Panc1 (cell line): ENCODE measurements around the gene CRELD2. TPM values are rescaled to one million over a fixed set of nuclear protein-coding genes. Genes with fewer than 3 reads are reported as not detected.

Experiments used
- ATAC-seq: fragments of 200-7000 bp; cut with Tn5 transposase; 2 replicates; pipeline ENCODE4 v1.9.1; 2020; ENCODE audit warnings: mild to moderate bottlenecking, moderate library complexity
- BruUV-seq: library from RNA; stranded (reverse); fragments of 400-500 nt; replicated peaks from 2 replicates; lab custom pipeline; 2021; lab: Mats Ljungman, UMichigan
- CTCF ChIA-PET: fragments of 300-600 bp; sonication (Branson Sonifier 250); formaldehyde crosslinking; loops from one replicate; lab custom pipeline; 2022; ENCODE audit warnings: antibody characterized with exemption; lab: Charles Lee
- POLR2A ChIA-PET: fragments of 300-600 bp; sonication (Branson Sonifier 250); formaldehyde crosslinking; loops from one replicate; lab custom pipeline; 2022; ENCODE audit warnings: antibody characterized with exemption; lab: Charles Lee
- DNase-seq: peaks from one replicate; pipeline ENCODE4 v3.0.0-alpha.2; 2010; ENCODE audit warnings: low read depth, low spot score
- H3K27ac ChIP-seq: 2 replicates; pipeline ENCODE4 v1.5.1; 2011; ENCODE audit warnings: mild to moderate bottlenecking, low read length, inconsistent platforms
- H3K27me3 ChIP-seq: fragments of 200-500 bp; sonication (Bioruptor generic); 2 replicates; pipeline ENCODE4 v1.6.0; 2014; ENCODE audit warnings: low read length, inconsistent platforms; ENCODE audit not compliant: control insufficient read depth, insufficient read depth
- H3K36me3 ChIP-seq: fragments of 200-500 bp; sonication (Bioruptor generic); 2 replicates; pipeline ENCODE4 v1.5.1; 2014; ENCODE audit warnings: inconsistent platforms, mild to moderate bottlenecking, low read length, moderate library complexity; ENCODE audit not compliant: control insufficient read depth, insufficient read depth
- H3K4me1 ChIP-seq: 2 replicates; pipeline ENCODE4 v1.5.1; 2011; ENCODE audit warnings: inconsistent platforms, mild to moderate bottlenecking, low read length, moderate library complexity; ENCODE audit not compliant: control insufficient read depth, insufficient read depth
- H3K4me3 ChIP-seq, 2 experiments: 2 replicates each; pipeline ENCODE4 v1.5.1; 2011 to 2012; ENCODE audit warnings: low read depth in 2 of 2, low read length in 2 of 2, mild to moderate bottlenecking in 2 of 2, inconsistent platforms in 1 of 2, moderate library complexity in 1 of 2
- H3K9me3 ChIP-seq: fragments of 200-500 bp; sonication (Bioruptor generic); 2 replicates; pipeline ENCODE4 v1.5.1; 2014; ENCODE audit warnings: low read depth, mild to moderate bottlenecking, inconsistent platforms, low read length, moderate library complexity; ENCODE audit not compliant: control insufficient read depth, insufficient read depth
- POLR2AphosphoS5 ChIP-seq: IDR thresholded peaks from 2 replicates; pipeline ENCODE4 v1.6.1; 2012; ENCODE audit warnings: mild to moderate bottlenecking, low read depth, low read length, moderate library complexity
- SIN3A ChIP-seq: IDR thresholded peaks from 2 replicates; pipeline ENCODE4 v1.6.1; 2012; ENCODE audit warnings: low read depth, mild to moderate bottlenecking, low read length, moderate library complexity, borderline replicate concordance; ENCODE audit not compliant: insufficient read depth
- TCF7L2 ChIP-seq: IDR thresholded peaks from 2 replicates; pipeline ENCODE4 v1.6.1; 2011; ENCODE audit warnings: mild to moderate bottlenecking, low read depth, low read length, inconsistent platforms
- in situ Hi-C: cut with HindIII; loops from 2 replicates; pipeline ENCODE4 v1.10.0; 2016; ENCODE audit warnings: low sequenced_read_pairs, low pct_unique_long_range_greater_than_20kb
- intact Hi-C: fragments of 100-400 bp; cut with micrococcal nuclease; formaldehyde crosslinking; loops from one replicate; pipeline ENCODE4 v1.10.0; 2022; ENCODE audit not compliant: unreplicated experiment
- total RNA-seq: library from RNA; stranded (reverse); gene quantifications from one replicate; pipeline ENCODE4 v1.2.1, GENCODE V29; 2021; ENCODE audit not compliant: unreplicated experiment
- TF ChIP-seq, protein P1 (sequence below), 2 experiments: IDR thresholded peaks; 2 replicates each; pipeline ENCODE4 v1.6.1; 2011 to 2012; ENCODE audit warnings: low read depth in 2 of 2, control low read depth in 1 of 2, low read length in 1 of 2, mild to moderate bottlenecking in 1 of 2, moderate library complexity in 1 of 2; ENCODE audit not compliant: insufficient read depth in 1 of 2
- TF ChIP-seq, protein P2 (sequence below): fragments of 450-650 bp; IDR thresholded peaks from 2 replicates; pipeline ENCODE4 v1.5.1; 2017; ENCODE audit warnings: mild to moderate bottlenecking

Gene CRELD2
- total RNA-seq, 1 experiment from 2014 or later = 59.7 TPM

DNA sequence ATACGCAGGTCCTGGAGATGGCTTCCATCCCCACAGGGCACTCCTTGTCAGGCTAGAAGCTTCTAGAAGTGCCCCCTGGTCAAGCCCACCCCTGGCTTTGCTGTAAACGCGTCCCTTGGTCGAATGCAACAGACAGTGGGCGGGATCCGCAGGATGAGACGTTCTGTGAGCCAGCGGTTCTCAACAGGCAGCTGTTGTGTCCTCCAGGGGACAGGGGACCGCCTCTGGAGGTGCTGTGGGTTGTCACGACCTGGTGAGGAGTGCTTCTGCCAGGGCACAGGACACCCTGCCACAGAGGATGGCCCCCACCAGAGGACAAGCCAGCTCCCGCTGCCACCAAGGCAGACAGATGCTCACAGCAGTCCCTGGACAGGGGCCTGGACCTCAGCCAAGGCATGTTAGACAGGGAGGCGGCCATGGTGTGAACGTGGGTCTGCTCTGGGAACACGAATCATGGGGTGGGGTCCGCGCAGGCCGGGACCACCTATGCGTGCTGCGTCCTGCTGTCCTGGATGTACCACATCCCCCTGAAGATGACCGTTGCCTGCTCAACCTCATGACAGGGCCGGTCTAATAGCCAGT, 11.7 kb downstream of the CRELD2 start:
- DNase-seq (no peak), ATAC-seq (no peak)
- no peaks in the 10 kb centered on the region for H3K36me3 ChIP-seq
- H3K4me3 ChIP-seq = peak overlapping the region in 1 of 2 experiments; percentile 35; a peak in 2 of 4 replicates
- H3K4me1 ChIP-seq = peaks cover 32% of the 10 kb centered on the region
- in situ Hi-C loops (no loop called here), intact Hi-C loops (loop anchor here (5.0 kb wide), 1 partner anchor 97 kb away; no protein-coding TSS in a partner anchor)
- no peaks in the 10 kb centered on the region for H3K27me3 ChIP-seq
- no TSS peak for BruUV-seq
- ChIA-PET CTCF (interaction anchor here (0.6 to 1.8 kb wide), 4 partner anchors 74 to 639 kb away, joined by 3 to 16 read pairs (median 4); no protein-coding TSS in a partner anchor), POLR2A (interaction anchor here (0.5 to 1.4 kb wide), 2 partner anchors 16 to 36 kb away, joined by 3 read pairs; no protein-coding TSS in a partner anchor)
- H3K9me3 ChIP-seq = no peaks in the 10 kb centered on the region
- no peak overlapping the region for H3K27ac ChIP-seq
- TF ChIP-seq TCF7L2 = no peak
- TF ChIP-seq, protein P1, sequence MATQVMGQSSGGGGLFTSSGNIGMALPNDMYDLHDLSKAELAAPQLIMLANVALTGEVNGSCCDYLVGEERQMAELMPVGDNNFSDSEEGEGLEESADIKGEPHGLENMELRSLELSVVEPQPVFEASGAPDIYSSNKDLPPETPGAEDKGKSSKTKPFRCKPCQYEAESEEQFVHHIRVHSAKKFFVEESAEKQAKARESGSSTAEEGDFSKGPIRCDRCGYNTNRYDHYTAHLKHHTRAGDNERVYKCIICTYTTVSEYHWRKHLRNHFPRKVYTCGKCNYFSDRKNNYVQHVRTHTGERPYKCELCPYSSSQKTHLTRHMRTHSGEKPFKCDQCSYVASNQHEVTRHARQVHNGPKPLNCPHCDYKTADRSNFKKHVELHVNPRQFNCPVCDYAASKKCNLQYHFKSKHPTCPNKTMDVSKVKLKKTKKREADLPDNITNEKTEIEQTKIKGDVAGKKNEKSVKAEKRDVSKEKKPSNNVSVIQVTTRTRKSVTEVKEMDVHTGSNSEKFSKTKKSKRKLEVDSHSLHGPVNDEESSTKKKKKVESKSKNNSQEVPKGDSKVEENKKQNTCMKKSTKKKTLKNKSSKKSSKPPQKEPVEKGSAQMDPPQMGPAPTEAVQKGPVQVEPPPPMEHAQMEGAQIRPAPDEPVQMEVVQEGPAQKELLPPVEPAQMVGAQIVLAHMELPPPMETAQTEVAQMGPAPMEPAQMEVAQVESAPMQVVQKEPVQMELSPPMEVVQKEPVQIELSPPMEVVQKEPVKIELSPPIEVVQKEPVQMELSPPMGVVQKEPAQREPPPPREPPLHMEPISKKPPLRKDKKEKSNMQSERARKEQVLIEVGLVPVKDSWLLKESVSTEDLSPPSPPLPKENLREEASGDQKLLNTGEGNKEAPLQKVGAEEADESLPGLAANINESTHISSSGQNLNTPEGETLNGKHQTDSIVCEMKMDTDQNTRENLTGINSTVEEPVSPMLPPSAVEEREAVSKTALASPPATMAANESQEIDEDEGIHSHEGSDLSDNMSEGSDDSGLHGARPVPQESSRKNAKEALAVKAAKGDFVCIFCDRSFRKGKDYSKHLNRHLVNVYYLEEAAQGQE (IDR thresholded peaks at IDR 0.05; ENCODE audit: insufficient read depth in 1 of 2, low read depth in 2 of 2, low read length in 1 of 2) = 0 out of 4 replicates have a peak, but pooled peaks of 1 of the 2 experiments have one; percentile 54
- TF ChIP-seq, protein P2, sequence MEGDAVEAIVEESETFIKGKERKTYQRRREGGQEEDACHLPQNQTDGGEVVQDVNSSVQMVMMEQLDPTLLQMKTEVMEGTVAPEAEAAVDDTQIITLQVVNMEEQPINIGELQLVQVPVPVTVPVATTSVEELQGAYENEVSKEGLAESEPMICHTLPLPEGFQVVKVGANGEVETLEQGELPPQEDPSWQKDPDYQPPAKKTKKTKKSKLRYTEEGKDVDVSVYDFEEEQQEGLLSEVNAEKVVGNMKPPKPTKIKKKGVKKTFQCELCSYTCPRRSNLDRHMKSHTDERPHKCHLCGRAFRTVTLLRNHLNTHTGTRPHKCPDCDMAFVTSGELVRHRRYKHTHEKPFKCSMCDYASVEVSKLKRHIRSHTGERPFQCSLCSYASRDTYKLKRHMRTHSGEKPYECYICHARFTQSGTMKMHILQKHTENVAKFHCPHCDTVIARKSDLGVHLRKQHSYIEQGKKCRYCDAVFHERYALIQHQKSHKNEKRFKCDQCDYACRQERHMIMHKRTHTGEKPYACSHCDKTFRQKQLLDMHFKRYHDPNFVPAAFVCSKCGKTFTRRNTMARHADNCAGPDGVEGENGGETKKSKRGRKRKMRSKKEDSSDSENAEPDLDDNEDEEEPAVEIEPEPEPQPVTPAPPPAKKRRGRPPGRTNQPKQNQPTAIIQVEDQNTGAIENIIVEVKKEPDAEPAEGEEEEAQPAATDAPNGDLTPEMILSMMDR = no peak

DNA sequence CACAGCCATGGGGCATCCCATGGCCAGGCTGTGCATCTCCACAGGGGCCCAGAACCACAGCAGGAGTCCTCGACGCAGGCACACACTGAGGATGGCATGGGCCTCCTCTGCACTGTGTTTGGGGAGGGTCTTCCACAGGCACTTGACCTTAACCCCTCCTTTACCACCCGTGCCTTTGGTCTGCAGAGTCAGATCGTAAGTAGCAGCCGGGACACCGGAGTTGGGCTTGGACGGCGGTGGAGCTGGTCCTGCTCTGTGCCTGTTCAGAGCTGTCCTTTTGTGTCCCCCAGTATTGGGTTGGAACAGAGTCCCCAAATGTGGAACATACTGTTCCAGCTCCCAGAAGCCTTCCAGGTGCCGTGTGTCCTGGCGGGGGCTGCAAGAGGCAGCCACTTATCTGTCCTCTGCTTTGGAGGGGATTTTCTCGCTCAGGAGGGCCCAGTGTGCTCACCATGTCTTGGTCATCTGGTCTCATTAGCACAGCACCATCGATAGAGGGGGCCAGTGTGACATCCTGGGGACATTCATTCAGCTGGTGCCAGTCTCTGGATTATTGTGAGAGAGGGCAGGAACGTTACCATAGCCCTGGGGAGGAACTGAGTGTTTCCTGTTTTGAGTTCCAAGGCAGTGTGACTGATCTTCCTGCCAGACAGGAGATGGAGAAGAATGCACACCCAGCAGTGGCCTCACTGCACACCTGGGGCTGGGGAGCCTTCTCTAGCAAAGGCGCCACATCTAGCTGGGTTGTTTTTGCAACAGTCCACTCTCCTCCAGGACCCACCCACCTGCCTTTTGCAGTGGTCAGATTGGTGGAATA, 12.4 kb downstream of the CRELD2 start:
- in situ Hi-C loops = no loop called here
- no TSS peak for BruUV-seq
- no peak overlapping the region; a peak in 1 of 4 replicates for H3K4me3 ChIP-seq
- H3K9me3 ChIP-seq = no peaks in the 10 kb centered on the region
- no peak for TF ChIP-seq TCF7L2
- TF ChIP-seq SIN3A = no peak
- TF ChIP-seq, protein P1 (IDR thresholded peaks at IDR 0.05; ENCODE audit: insufficient read depth in 1 of 2, low read depth in 2 of 2, low read length in 1 of 2) = no peak
- TF ChIP-seq POLR2AphosphoS5 = peak; percentile 49; the same call in 1 of the 2 replicates
- TF ChIP-seq, protein P2 = peak; percentile 88
- intact Hi-C loops = no loop called here
- ChIA-PET CTCF (interaction anchor here (0.5 to 1.8 kb wide), 6 partner anchors 37 to 211 kb away, joined by 3 to 16 read pairs (median 4); no protein-coding TSS in a partner anchor), POLR2A (interaction anchor here (1.4 kb wide), 1 partner anchor 35 kb away, joined by 3 read pairs; no protein-coding TSS in a partner anchor)
- ATAC-seq (peak; percentile 81), DNase-seq (no peak)
- H3K27ac ChIP-seq = peak overlapping the region; percentile 44
- peaks cover 32% of the 10 kb centered on the region for H3K4me1 ChIP-seq
- no peaks in the 10 kb centered on the region for H3K27me3 ChIP-seq
- H3K36me3 ChIP-seq = no peaks in the 10 kb centered on the region
